ENCODE data around the gene LRAT.

DNA sequence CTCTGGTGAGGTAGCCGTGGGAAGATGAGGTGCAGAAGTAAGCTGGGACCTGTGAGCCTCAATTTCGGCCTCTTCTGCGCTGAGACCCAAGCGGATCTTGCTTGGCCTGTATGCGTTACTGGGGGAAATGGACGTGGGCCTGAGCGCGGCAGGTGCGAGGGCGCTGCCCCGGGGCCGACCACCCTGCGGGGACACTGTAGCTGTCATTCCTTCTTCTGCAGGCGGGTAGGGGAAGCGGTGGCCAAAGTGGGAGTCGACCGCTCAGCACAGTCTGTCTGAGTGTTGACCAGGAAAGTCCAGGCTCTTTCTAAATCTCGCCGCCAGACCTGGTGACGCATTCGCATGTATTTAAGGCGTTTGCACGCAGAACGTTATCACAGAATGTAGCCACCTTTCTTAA, 3.3 kb upstream of the LRAT start:
- TF ChIP-seq, protein P1, sequence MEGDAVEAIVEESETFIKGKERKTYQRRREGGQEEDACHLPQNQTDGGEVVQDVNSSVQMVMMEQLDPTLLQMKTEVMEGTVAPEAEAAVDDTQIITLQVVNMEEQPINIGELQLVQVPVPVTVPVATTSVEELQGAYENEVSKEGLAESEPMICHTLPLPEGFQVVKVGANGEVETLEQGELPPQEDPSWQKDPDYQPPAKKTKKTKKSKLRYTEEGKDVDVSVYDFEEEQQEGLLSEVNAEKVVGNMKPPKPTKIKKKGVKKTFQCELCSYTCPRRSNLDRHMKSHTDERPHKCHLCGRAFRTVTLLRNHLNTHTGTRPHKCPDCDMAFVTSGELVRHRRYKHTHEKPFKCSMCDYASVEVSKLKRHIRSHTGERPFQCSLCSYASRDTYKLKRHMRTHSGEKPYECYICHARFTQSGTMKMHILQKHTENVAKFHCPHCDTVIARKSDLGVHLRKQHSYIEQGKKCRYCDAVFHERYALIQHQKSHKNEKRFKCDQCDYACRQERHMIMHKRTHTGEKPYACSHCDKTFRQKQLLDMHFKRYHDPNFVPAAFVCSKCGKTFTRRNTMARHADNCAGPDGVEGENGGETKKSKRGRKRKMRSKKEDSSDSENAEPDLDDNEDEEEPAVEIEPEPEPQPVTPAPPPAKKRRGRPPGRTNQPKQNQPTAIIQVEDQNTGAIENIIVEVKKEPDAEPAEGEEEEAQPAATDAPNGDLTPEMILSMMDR (IDR thresholded peaks at IDR 0.05; ENCODE audit: insufficient read depth, low read length, poor library complexity, severe bottlenecking) = no peak
- TF ChIP-seq EZH2phosphoT487 (conservative IDR thresholded peaks at IDR 0.05; ENCODE audit: low read length) = no peak
